ENCODE measurements around the gene DEXI.
"Not testable (repeated sequence)": the region's sequence is repeated elsewhere in the genome, so short reads cannot be mapped to it uniquely, and the experiment has no call there.

DEXI gene

DNA sequence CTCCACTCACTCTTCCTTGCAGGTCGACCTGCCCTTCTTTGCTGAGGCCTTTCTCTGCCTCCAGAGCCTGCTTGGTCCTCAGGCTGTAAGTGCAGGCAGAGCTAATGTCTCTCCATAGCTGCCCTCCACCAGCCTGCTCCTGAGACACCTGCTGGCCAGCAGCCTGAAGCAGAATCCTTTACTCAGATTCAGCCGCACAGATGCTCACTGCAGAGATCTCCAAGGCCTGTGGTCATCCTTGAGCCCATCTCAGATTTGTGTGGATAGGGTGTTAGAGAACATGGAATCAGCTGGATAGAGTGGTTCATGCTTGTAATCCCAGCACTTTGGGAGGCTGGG lies 11.5 kb downstream of the DEXI start:
- Histone ChIP-seq H3K36me3 (ENCODE audit: control insufficient read depth, low read depth, low read length) (peaks cover 18% of the 10 kb centered on the region), H3K4me3 (ENCODE audit: low read length) (no peak overlapping the region), H3K9ac (ENCODE audit: low read length) (no peak overlapping the region), H3K27me3 (ENCODE audit: control insufficient read depth, insufficient read depth, low read length) (no peaks in the 10 kb centered on the region), H3K9me3 (ENCODE audit: control insufficient read depth, low read depth, low read length) (no peaks in the 10 kb centered on the region), H3K4me1 (ENCODE audit: control insufficient read depth, low read depth, low read length) (no peaks in the 10 kb centered on the region), H3K27ac (ENCODE audit: low read length) (no peak overlapping the region)

DNA sequence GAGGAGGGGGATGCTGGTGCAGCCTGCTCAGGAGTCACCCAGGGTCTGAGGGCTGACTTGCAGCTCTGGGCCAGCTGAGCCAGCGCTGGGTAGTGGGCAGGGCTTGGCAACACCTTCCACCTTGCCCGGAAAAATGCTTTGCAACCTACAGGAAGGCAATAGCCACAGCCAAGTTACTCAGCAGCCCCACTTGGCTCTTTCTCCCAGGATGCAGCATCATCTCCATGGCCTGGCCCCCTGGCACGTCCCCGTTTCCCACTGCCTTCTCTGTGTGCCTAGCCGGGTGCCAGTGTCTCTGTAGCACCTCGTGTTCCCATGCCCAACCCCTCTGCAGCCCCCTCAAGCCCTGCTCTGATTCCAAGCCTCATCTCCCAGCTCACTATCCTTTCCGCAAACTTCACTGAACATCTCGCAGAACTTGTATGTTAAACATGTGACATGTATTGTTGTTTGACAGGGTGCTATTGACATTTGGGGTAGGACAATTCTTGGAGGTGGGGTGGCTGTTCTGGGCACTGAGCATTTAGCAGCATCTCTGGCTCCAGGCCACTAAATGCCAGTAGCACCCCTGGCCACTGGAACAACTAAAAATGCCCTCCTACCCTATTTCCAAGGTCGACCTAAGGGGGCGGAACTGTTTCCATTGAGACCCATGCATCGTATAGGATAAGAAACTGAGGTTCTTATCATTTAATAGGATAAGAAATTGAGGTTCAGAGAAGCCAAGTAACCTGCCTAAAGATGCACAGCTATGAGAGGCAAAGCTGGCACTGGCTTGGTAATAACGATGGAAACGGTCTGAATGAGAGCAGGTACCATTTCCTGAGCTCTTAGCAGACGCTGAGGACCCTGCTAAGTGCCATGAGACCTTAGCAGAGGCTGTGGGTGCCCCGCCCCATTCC lies 12.2 kb downstream of the DEXI start:
- Histone ChIP-seq H3K27ac (ENCODE audit: low read length) (no peak overlapping the region), H3K4me3 (ENCODE audit: low read length) (no peak overlapping the region), H3K27me3 (ENCODE audit: control insufficient read depth, insufficient read depth, low read length) (no peaks in the 10 kb centered on the region), H3K9ac (ENCODE audit: low read length) (no peak overlapping the region), H3K4me1 (ENCODE audit: control insufficient read depth, low read depth, low read length) (no peaks in the 10 kb centered on the region), H3K36me3 (ENCODE audit: control insufficient read depth, low read depth, low read length) (peaks cover 18% of the 10 kb centered on the region), H3K9me3 (ENCODE audit: control insufficient read depth, low read depth, low read length) (no peaks in the 10 kb centered on the region)

DNA sequence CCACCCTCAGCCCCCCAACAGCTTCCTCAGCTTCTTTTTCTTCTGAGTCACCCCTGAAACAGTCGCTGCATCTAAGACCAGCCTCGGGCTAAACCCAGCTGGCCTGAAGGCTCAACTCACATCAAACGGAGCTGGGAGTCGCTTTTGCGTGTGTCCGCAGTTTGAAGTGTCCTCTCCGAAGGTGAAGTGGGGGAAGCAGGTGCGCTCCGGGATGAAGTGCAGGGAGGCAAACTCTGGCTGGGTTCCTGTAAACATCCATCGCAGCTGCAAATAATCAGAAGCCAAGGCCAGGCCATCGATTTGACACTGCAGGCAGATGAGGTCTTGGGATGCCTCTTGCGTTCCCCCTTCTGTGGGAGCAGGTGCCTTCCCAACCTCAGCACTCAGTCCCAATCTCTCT lies 13.2 kb downstream of the DEXI start:
- H3K27me3 ChIP-seq (ENCODE audit: control insufficient read depth, insufficient read depth, low read length); H3K9me3 ChIP-seq (ENCODE audit: control insufficient read depth, low read depth, low read length); H3K4me1 ChIP-seq (ENCODE audit: control insufficient read depth, low read depth, low read length); H3K4me3 ChIP-seq (ENCODE audit: low read length); H3K9ac ChIP-seq (ENCODE audit: low read length); H3K27ac ChIP-seq (ENCODE audit: low read length): not testable (repeated sequence)
- H3K36me3 ChIP-seq (ENCODE audit: control insufficient read depth, low read depth, low read length) = peaks cover 18% of the 10 kb centered on the region

DNA sequence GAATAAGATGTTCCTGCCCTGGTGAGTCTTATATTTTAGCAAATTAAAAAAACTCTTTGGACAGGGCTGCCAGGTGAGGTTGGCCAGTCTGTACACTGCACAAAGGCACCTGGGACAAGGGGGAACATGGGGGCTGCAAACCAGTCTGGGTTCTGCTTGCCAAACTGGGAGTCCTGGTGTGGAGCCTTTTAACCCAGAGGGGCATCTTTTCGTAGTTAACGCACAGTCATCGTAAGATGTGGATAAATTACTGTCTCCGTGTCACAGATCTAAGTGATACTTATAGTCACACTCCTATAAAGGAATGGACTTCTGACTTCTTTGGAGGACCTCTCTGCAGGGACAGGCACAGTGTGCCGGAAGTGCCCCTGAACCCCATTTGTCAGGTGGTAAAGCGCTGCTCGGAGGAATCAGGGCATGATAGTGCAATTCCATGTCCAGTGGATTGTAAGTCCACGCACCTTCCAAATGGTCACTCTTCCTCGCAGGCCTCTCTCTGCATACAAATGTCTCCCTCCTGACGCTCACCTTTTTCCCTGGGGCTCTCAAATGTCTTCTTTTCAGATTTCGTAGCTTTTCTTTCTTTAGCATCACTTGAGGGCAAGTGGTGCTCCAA lies 14.7 kb downstream of the DEXI start:
- Histone ChIP-seq H3K36me3 (ENCODE audit: control insufficient read depth, low read depth, low read length) (peaks cover 18% of the 10 kb centered on the region), H3K4me1 (ENCODE audit: control insufficient read depth, low read depth, low read length) (no peaks in the 10 kb centered on the region), H3K9me3 (ENCODE audit: control insufficient read depth, low read depth, low read length) (no peaks in the 10 kb centered on the region), H3K27ac (ENCODE audit: low read length) (no peak overlapping the region), H3K27me3 (ENCODE audit: control insufficient read depth, insufficient read depth, low read length) (no peaks in the 10 kb centered on the region), H3K9ac (ENCODE audit: low read length) (no peak overlapping the region), H3K4me3 (ENCODE audit: low read length) (no peak overlapping the region)

DNA sequence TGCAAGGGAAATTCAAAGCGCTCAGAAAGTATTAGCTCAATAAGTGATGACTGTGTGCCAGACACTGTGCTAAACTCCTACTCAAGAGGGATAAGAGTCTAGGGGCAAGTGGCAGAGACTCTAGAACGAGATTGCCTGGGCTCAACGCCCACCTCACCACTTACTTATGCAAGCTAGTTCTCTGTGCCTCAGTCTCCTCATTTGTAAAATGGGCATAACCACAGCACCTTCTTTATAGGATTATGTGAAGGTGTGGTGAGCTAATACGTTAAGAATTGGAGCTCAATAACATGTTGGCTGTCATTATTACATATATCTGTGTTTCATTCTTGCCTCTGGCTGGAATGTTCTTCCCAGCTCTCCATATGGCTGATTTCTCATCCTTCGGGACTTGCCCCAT lies 15.4 kb downstream of the DEXI start:
- Histone ChIP-seq H3K9me3 (ENCODE audit: control insufficient read depth, low read depth, low read length) (no peaks in the 10 kb centered on the region), H3K27me3 (ENCODE audit: control insufficient read depth, insufficient read depth, low read length) (no peaks in the 10 kb centered on the region), H3K36me3 (ENCODE audit: control insufficient read depth, low read depth, low read length) (peaks cover 18% of the 10 kb centered on the region), H3K27ac (ENCODE audit: low read length) (no peak overlapping the region), H3K4me3 (ENCODE audit: low read length) (no peak overlapping the region), H3K9ac (ENCODE audit: low read length) (no peak overlapping the region), H3K4me1 (ENCODE audit: control insufficient read depth, low read depth, low read length) (no peaks in the 10 kb centered on the region)

DNA sequence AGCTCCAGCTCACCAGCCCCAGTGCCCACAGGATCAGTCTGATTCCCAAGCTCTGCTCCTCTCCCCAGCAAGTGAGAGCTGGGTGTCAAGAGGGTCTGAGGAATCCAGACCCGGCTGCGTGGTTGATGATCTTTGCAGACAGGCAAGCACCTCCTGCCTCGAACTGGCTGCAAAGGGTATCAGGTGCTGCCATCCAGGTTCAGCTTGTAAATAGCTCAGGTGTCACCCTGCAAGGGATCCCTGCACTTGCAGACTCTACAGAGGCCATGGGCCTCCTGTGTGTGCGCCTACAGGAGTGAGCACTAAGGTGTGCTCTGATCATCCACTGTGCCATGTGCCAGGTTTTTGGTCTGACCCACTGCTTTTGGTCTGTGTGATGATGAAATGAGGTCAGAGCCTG lies 16.2 kb downstream of the DEXI start:
- no peak overlapping the region for H3K27ac ChIP-seq (ENCODE audit: low read length)
- H3K4me3 ChIP-seq (ENCODE audit: low read length) = no peak overlapping the region
- H3K4me1 ChIP-seq (ENCODE audit: control insufficient read depth, low read depth, low read length) = no peaks in the 10 kb centered on the region
- no peaks in the 10 kb centered on the region for H3K9me3 ChIP-seq (ENCODE audit: control insufficient read depth, low read depth, low read length)
- no peaks in the 10 kb centered on the region for H3K27me3 ChIP-seq (ENCODE audit: control insufficient read depth, insufficient read depth, low read length)
- H3K36me3 ChIP-seq (ENCODE audit: control insufficient read depth, low read depth, low read length) = peaks cover 18% of the 10 kb centered on the region
- H3K9ac ChIP-seq (ENCODE audit: low read length) = no peak overlapping the region

DNA sequence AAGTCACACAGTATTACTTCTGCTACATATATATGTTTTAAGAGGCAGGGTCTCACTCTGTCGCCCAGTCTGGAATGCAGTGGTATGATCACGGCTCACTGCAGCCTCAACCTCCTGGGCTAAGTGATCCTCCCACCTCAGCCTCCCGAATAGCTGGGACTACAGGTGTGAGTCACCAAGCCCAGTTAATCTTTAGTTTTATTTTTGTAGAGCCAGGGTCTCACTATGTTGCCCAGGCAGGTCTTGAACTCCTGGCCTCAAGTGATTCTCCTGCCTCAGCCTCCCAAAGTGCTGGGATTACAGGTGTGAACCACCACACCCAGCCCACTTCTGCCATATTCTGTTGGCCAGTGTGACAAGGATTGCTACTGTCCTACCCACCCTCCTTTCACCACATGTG lies 17.0 kb downstream of the DEXI start:
- not testable (repeated sequence) for H3K9ac ChIP-seq (ENCODE audit: low read length); H3K9me3 ChIP-seq (ENCODE audit: control insufficient read depth, low read depth, low read length); H3K4me3 ChIP-seq (ENCODE audit: low read length); H3K27me3 ChIP-seq (ENCODE audit: control insufficient read depth, insufficient read depth, low read length); H3K4me1 ChIP-seq (ENCODE audit: control insufficient read depth, low read depth, low read length); H3K27ac ChIP-seq (ENCODE audit: low read length)
- H3K36me3 ChIP-seq (ENCODE audit: control insufficient read depth, low read depth, low read length) = peaks cover 18% of the 10 kb centered on the region

DNA sequence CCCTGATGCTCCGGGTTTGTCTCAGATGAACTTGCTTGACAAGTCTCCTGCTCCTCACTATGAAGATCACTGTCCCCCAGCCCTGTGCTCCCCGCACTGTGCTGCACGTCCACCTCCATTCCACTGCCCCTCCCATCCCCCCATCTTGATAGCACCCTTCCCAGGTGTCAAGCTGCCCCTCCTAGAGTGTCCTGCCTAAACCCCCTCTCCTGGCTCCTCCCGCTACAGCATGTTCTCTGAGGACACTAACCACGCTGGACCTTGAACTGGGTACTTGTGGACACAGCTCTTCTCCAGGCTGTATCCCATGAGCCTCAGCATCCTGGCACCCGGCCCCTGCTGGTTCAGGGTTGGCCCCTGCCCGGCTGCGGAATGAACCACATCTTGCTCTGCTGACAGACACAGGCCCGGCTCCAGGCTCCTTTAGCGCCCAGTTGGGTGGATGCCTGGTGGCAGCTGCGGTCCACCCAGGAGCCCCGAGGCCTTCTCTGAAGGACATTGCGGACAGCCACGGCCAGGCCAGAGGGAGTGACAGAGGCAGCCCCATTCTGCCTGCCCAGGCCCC lies 18.5 kb downstream of the DEXI start:
- no peak overlapping the region for H3K4me3 ChIP-seq (ENCODE audit: low read length)
- H3K9ac ChIP-seq (ENCODE audit: low read length) = no peak overlapping the region
- H3K36me3 ChIP-seq (ENCODE audit: control insufficient read depth, low read depth, low read length) = peaks cover 15% of the 10 kb centered on the region
- H3K27me3 ChIP-seq (ENCODE audit: control insufficient read depth, insufficient read depth, low read length) = no peaks in the 10 kb centered on the region
- no peak overlapping the region for H3K27ac ChIP-seq (ENCODE audit: low read length)
- no peaks in the 10 kb centered on the region for H3K4me1 ChIP-seq (ENCODE audit: control insufficient read depth, low read depth, low read length)
- no peaks in the 10 kb centered on the region for H3K9me3 ChIP-seq (ENCODE audit: control insufficient read depth, low read depth, low read length)

DNA sequence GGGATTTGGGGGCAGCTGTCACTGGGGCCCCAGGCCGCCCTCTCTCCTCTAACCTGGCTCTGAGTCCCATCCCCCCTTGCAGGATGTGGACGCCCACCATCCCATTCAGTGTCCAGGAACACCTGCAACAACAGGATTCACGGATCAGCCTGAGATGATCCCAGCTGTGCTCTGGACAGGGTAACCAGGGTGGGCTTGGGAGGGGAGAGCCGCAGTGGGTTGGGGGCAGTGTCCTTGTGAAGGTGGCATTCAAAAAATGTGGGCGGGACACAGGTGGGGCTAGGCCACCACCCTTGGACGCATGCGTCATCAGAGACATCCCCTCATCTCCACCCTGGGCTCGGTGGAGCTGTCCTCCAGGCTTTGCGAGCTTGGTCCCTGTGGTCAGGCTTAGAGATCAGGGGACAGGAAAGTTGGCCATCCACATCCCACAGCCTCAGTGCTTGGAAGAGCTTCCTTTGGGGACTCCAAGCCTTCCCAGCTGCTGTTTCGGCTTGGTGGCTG lies 19.1 kb downstream of the DEXI start:
- Histone ChIP-seq H3K9ac (ENCODE audit: low read length) (no peak overlapping the region), H3K4me1 (ENCODE audit: control insufficient read depth, low read depth, low read length) (no peaks in the 10 kb centered on the region), H3K27me3 (ENCODE audit: control insufficient read depth, insufficient read depth, low read length) (no peaks in the 10 kb centered on the region), H3K27ac (ENCODE audit: low read length) (no peak overlapping the region), H3K4me3 (ENCODE audit: low read length) (no peak overlapping the region), H3K36me3 (ENCODE audit: control insufficient read depth, low read depth, low read length) (peaks cover 11% of the 10 kb centered on the region), H3K9me3 (ENCODE audit: control insufficient read depth, low read depth, low read length) (no peaks in the 10 kb centered on the region)

DNA sequence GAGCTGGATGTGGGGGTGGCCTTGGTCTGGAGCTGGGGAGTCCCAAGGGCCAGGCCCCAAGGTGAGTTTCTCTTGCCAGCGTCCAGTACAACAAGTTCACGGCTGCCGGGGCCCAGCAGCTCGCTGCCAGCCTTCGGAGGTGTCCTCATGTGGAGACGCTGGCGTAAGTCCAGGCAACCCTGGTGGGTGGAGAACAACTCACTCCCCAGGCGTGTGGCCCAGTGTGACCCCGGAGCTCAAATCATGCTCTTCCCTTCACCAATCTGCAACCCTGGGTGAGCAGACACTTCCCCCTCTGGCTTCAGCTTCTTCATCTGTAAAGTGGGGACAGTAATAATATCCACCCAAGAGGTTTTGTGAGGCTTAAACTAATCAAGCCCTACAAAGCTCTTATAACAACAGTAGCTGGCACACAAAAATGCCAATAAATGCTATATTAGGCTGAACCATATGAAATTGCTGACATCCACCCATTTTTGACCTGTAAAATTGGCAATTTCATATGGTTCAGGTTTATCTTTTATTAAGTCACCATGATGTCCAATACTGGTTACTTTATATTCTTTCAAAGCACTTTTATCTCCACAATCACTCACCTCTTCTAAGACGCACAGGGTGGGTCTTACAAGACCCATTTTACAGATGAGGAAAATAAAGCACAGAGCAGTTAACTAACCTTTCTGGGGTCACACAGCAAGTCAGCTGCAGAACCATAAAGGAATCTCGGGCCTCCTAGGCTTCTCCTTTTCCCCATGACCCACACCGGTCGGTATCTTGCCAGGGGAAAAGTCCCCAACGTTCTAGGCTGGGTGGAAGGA lies 19.7 kb downstream of the DEXI start:
- no peak overlapping the region for H3K4me3 ChIP-seq (ENCODE audit: low read length)
- H3K9ac ChIP-seq (ENCODE audit: low read length) = no peak overlapping the region
- H3K27me3 ChIP-seq (ENCODE audit: control insufficient read depth, insufficient read depth, low read length) = no peaks in the 10 kb centered on the region
- no peaks in the 10 kb centered on the region for H3K9me3 ChIP-seq (ENCODE audit: control insufficient read depth, low read depth, low read length)
- H3K36me3 ChIP-seq (ENCODE audit: control insufficient read depth, low read depth, low read length) = peaks cover 5% of the 10 kb centered on the region
- no peak overlapping the region for H3K27ac ChIP-seq (ENCODE audit: low read length)
- H3K4me1 ChIP-seq (ENCODE audit: control insufficient read depth, low read depth, low read length) = no peaks in the 10 kb centered on the region

DNA sequence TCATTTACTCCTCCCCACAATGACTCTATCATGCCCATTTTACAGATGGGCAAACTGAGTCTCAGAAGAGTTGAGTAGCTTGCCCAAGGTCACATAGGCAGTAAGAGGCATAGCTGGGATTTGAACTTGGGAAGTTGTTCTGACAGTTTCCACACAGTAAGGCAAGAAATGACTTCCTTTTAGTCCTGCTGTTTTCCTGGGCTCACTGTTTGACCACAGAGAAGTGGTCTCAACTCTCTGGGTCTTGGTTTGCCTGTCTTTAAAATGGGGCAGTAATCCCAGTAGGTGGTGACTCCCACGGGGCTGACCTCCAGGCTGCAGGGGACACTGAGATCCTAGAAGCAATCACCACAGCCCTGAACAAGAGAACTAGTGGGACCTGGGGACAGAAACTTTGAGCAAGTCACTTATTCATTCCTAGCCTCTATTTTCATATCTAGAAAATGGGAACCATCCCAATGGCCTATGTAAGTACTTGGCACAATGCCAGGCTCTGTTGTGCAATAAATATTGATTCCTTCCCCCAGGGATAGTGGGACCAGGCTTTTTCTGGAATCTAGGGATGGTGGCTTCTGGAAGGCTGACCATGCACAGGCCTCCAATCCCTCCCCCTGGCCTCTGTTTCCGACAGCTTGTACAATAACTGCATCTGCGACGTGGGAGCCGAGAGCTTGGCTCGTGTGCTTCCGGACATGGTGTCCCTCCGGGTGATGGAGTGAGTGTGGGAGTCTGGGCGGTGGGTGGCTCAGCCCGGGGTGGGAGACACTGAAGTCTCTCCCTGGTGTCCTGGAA lies 20.5 kb downstream of the DEXI start:
- H3K27ac ChIP-seq (ENCODE audit: low read length) = no peak overlapping the region
- no peaks in the 10 kb centered on the region for H3K36me3 ChIP-seq (ENCODE audit: control insufficient read depth, low read depth, low read length)

More for the DNA sequence above, 20.5 kb downstream of the DEXI start:
- Histone ChIP-seq H3K4me3 (ENCODE audit: low read length) (no peak overlapping the region), H3K9ac (ENCODE audit: low read length) (no peak overlapping the region), H3K9me3 (ENCODE audit: control insufficient read depth, low read depth, low read length) (no peaks in the 10 kb centered on the region), H3K27me3 (ENCODE audit: control insufficient read depth, insufficient read depth, low read length) (no peaks in the 10 kb centered on the region), H3K4me1 (ENCODE audit: control insufficient read depth, low read depth, low read length) (no peaks in the 10 kb centered on the region)

Data from iPS-18a (cell line).